Measurements from ENCODE around the gene AMD1.
"Not testable (repeated sequence)": the region's sequence is repeated elsewhere in the genome, so short reads cannot be mapped to it uniquely, and the experiment has no call there.

AMD1 gene

DNA sequence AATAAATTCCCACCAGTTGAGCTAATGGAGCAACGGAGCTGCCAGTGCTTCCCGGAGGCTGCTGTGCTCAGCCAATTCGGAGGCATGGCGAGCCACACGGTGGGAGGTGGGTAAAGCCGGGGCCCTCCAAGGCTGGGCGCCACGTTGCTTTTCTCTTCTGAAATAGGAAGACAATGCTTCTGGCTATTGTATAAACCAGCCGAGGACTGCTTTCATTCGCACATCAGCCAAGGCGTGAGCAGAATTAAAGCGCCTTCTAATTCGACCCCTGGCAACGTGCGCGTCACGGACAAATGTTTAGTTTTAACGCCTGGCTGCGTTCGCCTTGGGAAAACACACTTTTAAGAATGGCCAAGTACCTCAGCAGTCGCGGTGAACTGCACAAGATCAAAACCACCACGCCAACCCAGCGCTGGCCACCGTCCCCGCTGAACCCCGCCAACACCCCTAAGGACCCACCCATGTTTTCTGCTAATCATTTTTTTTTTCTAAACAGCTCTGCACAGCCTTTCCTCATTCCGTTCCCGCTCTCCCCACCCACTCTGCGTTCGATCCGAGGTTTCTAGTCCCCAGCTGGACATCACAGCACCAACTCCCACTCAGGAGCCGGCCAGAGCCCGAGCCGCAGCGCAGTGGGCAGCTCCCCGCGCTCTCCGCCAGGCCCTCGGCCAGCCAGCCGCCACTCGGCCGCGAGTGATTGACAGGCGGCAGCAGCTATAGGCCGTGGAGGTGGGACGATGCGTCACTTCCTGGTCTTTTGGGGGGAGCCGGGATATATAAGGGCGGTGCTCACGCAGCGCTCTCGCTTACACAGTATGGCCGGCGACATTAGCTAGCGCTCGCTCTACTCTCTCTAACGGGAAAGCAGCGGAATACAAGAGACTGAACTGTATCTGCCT, at the start of gene AMD1:
Gene AMD1 (plus strand): TSS at position 805 of the 899 bp plus-strand sequence. CDS start 321 bp downstream, outside the sequence.
- peak; percentile 98 for DNase-seq

DNA sequence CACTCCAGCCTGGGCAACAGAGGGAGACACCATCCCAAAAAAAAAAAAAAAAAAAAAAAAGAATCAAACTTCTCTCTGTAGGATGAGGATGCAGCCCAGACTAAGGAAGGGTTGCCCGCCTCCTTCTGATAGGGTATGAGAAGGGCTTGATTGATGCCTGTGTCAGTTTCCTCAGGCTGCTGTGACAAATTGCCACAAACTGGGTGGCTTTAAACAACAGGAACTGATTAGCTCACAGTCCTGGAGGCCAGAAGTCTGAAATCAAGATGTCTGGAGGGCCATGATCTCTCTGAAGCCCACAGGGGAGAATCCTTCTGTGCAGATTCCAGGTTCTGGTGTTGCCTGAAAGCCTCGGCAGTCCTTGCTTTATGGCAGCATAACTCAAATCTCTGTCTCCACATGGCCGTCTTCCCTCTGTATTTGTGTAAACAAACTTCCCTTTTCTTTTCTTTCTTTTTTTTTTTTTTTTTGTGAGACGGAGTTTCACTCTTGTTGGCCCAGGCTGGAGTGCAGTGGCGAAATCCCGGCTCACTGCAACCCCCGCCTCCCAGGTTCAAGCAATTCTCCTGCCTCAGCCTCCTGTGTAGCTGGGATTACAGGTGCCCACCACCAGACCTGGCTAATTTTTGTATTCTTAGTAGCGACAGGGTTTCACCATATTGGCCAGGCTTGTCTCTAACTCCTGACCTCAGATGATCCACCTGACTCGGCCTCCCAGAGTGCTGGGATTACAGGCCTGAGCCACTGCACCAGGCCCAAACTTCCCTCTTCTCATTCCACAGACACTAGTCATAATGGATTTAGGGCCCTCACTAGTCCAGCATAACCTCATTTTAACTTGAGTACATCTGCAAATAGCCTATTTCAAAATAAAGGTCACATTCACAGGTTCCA, 48.1 kb upstream of the AMD1 start:
- DNase-seq = no peak

DNA sequence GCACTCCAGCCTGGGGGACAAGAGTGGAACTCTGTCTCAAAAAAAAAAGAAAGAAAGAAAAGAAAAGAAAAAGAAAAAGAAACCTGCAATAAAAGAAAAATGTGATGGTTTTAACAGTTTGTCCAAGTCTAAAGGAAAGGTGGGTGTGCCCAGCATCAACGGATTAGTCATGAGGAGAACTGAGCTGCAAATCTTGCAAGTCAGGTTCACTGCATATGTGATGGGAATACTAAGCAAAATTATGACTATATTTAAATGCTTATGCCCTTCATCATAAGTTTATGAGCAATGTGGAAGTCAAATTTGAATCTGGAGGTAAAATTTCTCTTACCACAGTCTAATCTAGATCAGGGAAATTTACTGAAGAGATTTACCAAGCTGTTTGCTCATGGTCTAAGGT, 46.2 kb upstream of the AMD1 start:
- DNase-seq = no peak

DNA sequence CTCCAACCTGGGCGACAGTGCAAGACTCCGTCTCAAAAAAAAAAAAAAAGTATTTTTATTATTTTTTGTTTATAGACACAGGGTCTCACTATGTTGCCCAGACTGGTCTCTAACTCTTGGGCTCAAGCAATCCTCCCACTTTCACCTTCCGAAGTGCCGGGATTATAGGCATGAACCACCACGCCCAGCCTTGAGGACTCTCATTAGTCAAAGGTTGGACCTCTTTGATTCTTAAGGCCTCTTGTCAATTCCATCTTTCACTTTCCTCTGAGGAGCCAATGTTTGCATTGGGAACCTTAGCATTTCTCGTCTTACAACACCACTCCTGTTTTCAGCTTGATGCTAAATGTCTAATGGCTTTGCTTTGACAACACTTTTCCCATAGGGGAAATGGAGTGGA, 43.2 kb upstream of the AMD1 start:
- DNase-seq = no peak

DNA sequence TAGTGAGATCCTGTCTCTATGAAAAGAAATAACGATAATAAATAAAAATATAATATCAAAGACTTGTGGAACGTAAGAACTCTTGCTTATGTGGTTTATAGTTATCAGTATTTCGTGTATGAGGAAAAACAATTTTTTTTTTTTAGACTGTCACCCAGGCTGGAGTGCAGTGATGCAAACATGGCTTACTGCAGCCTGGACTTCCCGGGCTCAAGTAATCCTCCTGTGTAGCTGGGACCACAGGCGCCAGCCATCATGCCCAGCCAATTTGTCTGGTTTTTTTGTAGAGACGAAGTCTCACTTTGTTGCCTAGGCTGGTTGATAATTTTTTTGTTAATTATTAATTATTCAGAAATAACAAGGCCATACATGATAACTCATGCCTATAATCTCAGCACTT, 40.8 kb upstream of the AMD1 start:
- DNase-seq = no peak

DNA sequence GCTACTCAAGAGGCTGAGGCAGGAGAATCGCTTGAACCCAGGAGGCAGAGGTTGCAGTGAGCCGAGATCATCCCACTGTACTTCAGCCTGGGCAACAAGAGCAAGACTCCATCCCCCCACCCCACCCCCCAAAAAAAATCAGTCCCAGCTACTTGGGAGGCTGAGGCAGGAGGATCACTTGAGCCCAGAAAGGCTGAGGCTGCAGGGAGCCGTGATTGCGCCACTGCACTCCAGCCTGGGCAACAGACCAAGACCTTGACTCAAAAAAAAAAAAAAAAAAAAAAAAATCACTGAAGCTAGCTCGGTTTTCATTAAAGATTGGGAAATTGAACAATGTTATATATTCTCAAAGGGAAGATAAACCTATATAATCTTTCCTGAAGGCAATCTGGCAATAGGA, 38.8 kb upstream of the AMD1 start:
- DNase-seq = not testable (repeated sequence)

DNA sequence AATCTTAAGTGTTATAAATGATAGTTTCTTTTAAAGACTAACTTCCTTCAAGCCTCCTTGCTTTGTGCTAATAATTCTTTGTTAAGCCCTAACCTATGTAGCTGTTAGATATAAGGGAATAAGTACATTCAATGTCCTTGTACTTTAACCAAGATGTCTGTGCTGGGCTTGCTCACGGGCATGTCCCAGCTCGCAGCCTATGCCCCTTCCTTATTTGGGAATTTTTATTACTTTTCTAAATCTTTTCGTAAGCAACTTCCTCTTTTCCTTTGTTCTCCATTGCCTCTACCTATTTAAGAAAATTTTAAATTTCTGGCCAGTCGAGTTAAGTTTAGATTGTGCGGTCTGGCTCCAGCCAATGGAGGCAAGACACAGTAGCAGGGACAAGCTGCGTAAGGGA, 33.3 kb upstream of the AMD1 start:
- DNase-seq = no peak

DNA sequence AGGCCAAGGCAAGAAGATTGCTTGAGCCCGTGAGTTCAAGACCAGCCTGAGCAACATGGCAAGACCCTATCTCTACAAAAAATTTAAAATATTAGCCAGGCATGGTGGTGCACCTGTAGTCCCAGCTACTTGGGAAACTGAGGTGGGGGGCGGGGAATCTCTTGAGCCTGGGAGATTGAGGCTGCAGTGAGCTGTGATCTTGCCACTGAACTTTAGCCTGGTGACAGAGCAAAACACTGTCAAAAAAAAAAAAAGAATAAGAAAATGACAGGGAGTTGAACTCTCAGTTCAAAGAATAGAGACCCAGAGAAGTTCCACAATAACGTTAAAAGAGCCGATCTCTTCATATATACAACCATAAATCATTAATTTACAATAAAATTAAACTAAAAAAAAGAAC, 24.8 kb upstream of the AMD1 start:
- no peak for DNase-seq

DNA sequence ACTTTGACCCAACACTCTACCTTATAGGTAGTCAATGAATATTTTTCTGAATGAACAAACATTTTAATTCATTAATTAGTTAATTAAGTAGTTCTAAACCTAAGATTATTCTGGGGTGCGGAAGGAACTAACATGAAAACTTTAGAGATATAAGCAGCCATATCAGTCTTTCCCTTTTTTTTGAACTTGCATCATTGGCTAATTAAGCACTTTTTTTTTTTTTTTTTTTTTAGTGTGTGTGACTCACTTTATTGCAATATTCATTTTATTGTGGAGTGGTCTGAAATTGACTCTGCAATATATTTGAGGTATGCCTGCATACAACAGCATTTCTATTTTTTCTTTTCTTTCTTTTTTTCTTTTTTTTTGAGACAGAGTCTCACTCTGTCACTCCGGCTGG, 21.8 kb upstream of the AMD1 start:
- no peak for DNase-seq

DNA sequence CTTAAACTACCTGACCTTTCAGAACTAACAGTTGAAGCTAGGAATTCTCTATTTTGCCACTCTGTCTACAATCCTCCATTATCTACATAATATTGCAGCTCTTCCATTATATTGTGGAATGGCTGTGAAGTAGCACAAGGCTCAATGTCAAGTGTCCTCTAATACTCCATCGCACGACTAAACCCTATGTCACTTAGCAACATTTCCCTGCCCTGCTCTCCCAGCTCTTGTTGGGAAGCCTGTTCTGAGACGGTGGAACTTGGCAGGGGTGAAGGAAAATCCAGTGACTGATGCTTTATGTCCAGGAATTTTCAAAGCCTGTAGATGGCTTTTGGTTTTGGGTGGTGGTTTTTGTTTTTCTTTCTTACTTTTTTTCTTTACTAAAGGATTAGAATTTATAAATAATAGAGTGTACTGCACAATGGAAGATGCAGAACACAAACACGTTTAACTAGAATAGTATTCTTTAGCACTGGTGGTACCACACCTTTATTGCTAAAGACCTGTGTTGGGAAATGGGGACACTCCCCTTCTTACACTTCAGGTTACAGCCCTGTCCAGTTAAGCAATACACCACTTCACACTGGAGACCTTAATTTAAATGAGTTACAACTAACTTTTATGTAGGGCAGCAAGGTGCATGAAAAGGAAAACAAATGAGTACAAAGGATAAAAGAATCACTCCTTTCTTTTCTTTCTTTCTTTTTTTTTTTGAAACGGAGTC, 20.7 kb upstream of the AMD1 start:
- DNase-seq = no peak

DNA sequence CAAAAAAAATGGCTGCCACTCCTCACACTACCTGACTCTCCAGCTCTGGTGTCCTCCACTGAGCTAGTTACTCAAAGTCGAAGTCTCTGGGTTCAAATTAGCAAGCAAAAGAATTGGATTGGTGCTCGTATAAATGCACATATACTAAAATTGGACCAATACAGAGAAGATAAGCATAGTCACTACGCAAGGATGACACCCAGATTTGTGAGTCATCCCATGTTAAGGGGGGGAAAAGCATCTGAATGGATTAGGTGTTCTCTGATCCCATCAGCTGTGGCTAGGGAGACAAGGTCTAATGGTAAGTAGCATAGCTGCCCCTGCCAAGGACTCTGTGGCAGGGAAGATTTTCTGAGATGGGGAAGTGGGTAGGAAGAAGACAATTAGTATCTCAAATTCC, 18.3 kb upstream of the AMD1 start:
- no peak for DNase-seq

DNA sequence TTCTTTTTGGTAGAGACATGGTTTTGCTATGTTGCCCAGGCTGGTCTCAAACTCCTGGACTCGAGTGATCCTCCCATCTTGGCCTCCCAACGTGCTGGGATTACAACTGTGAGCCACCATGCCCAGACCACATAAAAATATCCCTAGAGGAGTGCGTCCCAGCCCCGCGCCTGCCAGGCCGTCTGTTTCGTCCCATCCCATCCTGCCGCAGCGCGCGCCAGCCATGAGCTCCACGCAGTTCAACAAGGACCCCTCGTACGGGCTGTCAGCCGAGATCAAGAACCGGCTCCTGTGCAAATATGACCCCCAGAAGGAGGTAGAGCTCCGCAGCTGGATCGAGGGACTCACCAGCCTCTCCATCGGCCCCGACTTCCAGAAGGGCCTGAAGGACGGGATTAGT, 16.6 kb upstream of the AMD1 start:
- DNase-seq = no peak

DNA sequence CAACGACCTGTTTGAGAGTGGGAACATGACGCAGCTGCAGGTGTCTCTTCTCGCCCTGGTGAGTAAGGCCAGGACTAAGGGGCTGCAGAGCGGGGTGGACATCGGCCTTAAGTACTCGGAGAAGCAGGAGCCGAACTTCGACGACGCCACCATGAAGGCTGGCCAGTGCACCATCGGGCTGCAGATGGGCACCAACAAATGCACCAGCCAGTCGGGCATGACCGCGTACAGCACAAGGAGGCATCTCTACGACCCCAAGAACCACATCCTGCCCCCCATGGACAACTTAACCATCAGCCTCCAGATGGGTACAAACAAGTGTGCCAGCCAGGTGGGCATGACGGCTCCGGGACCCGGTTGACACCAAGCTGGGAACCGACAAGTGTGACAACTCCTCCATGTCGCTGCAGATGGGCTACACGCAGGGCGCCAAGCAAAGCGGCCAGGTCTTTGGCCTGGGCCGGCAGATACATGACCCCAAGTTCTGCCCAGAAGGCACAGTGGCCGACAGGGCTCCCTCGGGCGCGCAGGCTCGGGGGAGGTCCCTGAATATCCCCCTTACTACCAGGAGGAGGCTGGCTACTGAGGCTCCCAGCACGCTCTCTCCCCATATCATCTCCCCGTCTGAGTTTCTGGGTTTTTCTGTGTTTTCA, 15.9 kb upstream of the AMD1 start:
- DNase-seq = no peak

DNA sequence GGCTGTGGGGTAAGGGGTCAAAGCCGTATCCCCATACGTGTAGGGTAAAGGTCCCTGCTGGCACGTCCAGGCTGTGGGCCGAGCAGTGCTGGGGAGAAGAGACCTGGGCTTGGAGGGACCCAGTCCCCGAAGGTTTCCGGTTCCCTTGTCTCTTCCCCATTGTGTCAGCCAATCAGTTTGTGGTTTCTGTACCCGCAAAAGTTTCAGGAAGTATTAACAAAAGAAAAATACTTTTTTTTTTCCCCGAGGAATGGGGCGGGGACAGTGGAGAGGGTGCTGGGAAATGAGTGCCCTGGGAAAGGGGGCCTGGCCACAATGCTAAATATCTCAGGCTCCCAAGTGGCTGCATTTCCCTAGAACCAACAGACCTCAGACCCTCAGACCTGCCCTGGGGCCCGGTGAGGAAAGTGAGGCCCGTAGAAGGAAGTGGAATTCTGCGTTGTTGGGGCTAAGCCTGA, 15.2 kb upstream of the AMD1 start:
- no peak for DNase-seq

DNA sequence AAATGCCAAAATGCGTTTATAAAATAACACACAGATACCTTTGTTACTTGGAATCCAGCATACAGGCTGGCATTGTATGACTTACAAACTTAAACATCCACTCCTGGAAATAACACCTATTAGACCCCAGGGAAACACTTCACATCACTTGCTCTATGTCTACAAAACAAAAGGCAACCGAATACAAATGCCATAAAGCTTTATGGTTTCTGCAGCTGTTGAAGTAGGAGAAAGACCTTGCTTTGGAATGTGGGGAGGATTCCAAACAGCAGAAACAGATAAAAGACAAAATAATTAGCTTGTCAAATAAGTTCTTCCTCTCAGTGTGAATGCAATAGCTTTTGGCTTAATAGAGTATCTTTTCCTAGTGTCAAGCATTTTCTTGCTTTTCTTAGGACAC, 9.8 kb upstream of the AMD1 start:
- no peak for DNase-seq

DNA sequence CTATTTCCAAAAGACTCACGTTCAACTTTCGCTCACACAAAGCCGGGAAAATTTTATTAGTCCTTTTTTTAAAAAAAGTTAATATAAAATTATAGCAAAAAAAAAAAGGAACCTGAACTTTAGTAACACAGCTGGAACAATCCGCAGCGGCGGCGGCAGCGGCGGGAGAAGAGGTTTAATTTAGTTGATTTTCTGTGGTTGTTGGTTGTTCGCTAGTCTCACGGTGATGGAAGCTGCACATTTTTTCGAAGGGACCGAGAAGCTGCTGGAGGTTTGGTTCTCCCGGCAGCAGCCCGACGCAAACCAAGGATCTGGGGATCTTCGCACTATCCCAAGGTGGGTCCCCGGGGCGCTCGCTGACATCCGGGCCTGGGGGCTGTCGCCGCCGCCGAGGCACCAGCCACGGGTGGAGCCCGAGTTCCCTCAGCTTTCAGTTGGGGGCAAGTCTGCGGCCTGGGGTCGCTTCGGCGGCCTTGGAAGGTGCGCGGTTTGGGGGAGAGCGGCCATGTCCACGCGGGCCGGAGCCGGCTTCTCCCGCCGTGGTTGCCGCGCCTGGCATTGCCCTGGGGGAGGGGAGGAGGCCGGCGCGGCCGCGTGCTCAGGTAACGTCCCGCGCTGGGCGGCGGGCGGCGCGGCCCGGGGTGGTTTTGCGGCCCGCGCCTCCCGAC, 429 bp downstream of the AMD1 start:
- peak; percentile 51 for DNase-seq

DNA sequence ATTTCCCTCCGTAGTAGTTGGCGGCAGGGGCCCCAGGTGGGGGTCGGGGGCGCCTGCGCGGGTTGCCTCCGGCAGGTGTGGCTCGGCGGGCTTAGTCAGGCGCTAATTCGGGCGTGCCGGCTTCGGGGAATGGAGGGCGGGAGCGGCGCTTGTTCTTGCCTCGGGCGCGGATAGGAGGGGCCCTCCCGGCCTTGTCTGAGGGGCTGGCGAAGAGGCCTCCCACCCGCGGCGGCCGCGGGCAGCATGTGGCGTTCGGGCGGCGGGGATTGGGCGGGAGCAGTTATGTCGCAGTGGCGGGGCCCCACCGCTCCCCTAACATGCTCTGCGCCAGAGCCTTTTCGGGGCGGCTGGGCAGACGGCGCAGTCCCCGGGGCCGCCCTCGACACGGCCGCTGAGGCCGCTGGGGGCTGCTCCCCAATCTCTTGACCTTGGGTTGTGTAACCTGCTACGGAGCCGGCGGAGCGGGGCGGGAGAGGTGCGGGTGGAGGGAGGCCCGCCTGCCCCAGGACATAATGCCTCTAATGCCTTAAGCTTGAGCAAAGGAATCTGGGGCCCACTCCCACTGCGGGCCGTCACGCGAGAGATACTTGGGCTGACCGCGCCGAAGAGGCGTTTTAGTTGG, 1.1 kb downstream of the AMD1 start:
- peak; percentile 71 for DNase-seq

DNA sequence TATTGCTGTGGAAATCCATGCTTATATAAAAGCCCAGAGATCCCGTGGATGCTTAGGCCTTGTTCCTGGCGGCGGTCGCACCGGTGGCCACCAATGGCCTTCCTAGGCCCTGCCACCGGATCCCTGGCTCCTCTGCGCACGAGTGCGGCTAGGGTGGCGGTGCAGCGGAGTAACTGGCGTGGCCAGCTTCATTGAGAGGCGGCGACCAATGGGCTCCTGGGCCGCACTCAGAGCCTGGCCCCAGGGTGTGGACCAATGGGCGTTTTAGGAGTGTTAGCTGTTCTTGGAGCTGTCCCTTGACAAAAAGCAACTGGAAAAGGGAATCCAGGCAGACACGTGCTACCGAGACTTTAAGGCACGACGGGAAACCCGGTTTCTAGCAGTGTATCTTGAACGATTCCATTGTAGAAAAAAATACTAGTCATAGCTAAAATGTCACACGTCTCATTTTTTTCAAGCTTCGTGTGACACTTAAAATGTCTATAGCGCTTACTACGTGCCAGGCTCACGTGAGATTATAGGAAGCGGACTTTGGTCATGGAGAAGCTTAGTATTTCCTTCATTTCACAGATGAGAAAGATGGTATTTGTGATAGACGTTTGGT, 1.7 kb downstream of the AMD1 start:
- DNase-seq = peak; percentile 90

DNA sequence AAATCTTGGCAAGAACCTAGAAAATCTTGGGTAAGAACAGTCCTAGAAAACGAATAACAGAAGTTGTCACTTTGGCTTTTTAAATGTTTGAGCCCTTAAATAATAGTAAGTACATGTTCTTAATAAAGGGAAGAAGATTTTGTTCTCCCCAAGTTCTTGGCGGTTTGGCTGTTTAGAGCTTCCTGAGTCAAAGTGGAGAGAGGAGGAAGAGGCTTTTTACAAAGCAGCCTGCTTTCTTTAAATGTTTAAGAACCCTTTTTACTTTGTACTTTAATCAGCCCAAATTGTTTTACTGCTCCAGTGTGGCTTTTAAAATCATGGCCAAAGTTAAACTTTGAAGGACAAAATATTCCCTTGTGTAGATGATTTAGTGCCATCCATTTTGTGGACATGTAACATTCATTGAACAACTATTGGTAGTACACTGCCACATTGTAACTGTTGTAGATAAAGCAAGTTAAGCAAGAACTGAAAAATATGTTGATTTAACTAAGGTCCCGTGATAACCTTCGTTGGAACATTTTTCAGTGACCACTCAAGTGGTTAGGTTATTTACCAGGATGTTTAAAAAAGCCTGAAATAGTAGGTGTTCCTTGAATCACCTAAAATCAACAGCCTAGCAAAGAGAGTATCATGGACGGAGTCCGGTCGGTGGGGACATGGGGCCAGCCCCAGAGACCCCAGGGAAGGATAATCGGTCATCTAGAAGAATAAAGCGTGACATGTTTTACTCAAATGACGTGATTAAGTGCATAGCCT, 2.4 kb downstream of the AMD1 start:
- DNase-seq = no peak

DNA sequence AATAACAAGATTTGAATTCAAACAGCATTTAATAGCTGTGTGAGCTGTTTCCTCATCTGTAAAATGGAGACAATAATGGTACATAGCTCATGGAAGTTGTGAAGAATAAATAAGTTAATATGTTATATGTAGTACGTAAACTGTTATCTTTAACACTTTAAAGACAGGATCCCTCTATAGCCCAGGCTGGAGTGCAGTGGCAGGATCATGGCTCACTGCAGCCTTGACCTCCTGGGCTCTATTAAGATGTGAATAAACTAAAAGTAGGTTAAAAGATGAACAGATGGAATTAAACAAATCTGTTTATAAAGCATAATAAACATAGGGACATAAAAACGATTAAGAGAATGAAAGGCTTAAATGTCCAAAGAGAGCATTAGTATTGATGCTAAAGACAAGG, 3.0 kb downstream of the AMD1 start:
- no peak for DNase-seq
